Nephron progenitor cell (in vitro differentiated cells): ENCODE results near the gene VCAN.

ENCODE experiments used
- DNase-seq: peaks from one replicate; pipeline ENCODE4 v3.0.0; 2021
- H3K27ac Mint-ChIP-seq: 2 replicates; pipeline ENCODE4 v1.8.0; 2021; ENCODE audit warnings: mild to moderate bottlenecking, moderate library complexity, mixed read lengths
- H3K27me3 Mint-ChIP-seq: 2 replicates; pipeline ENCODE4 v1.8.0; 2021; ENCODE audit warnings: mild to moderate bottlenecking, low read depth, mixed read lengths; ENCODE audit not compliant: poor library complexity
- H3K36me3 Mint-ChIP-seq: 2 replicates; pipeline ENCODE4 v1.8.0; 2021; ENCODE audit warnings: low read depth, mixed read lengths
- H3K4me1 Mint-ChIP-seq: 2 replicates; pipeline ENCODE4 v1.8.0; 2021; ENCODE audit warnings: mixed read lengths
- H3K4me3 Mint-ChIP-seq: 2 replicates; pipeline ENCODE4 v1.8.0; 2021; ENCODE audit warnings: mild to moderate bottlenecking, moderate library complexity, mixed read lengths
- H3K9me3 Mint-ChIP-seq: 2 replicates; pipeline ENCODE4 v1.8.0; 2021; ENCODE audit warnings: mild to moderate bottlenecking, moderate library complexity, mixed read lengths
- CTCF ChIP-seq: fragments of 200-600 bp; sonication (generic); IDR thresholded peaks from 2 replicates; pipeline ENCODE4 v1.5.0; 2021; ENCODE audit warnings: antibody characterized with exemption

Gene VCAN

GRCh38 chr5:83469075-83469474 lies 2.5 kb upstream of the VCAN start:
- peaks cover 8% of the 10 kb centered on the region for H3K9me3 Mint-ChIP-seq
- H3K27ac Mint-ChIP-seq = no peak overlapping the region
- TF ChIP-seq CTCF = no peak
- H3K4me3 Mint-ChIP-seq = no peak overlapping the region
- H3K27me3 Mint-ChIP-seq = peaks cover 3% of the 10 kb centered on the region
- H3K4me1 Mint-ChIP-seq = peaks cover 51% of the 10 kb centered on the region
- DNase-seq = no peak
- peaks cover 1% of the 10 kb centered on the region for H3K36me3 Mint-ChIP-seq

GRCh38 chr5:83470526-83471404 lies 779 bp upstream of the VCAN start:
- Mint-ChIP-seq H3K27ac (peak overlapping the region; percentile 98), H3K4me3 (peak overlapping the region; percentile 94), H3K36me3 (no peaks in the 10 kb centered on the region), H3K9me3 (no peaks in the 10 kb centered on the region), H3K4me1 (peaks cover 58% of the 10 kb centered on the region), H3K27me3 (peaks cover 3% of the 10 kb centered on the region)
- DNase-seq = peak; percentile 46
- no peak for TF ChIP-seq CTCF

- no peak for TF ChIP-seq CTCF
- H3K9me3 Mint-ChIP-seq = no peaks in the 10 kb centered on the region
- peaks cover 10% of the 10 kb centered on the region for H3K36me3 Mint-ChIP-seq
- peak overlapping the region; percentile 89 for H3K27ac Mint-ChIP-seq
- peaks cover 67% of the 10 kb centered on the region for H3K4me1 Mint-ChIP-seq
- no peak for DNase-seq
- peaks cover 3% of the 10 kb centered on the region for H3K27me3 Mint-ChIP-seq
- peak overlapping the region; percentile 94 for H3K4me3 Mint-ChIP-seq
Measured at GRCh38 chr5:83472213-83472507, 616 bp downstream of the VCAN start.

- DNase-seq = peak; percentile 65
- peak overlapping the region; percentile 93 for H3K27ac Mint-ChIP-seq
Measured at GRCh38 chr5:83472508-83473345, 1.2 kb downstream of the VCAN start.

GRCh38 chr5:83473346-83474160 lies 2.0 kb downstream of the VCAN start:
- peak; percentile 92 for DNase-seq
- TF ChIP-seq CTCF = peak; percentile 81
- Mint-ChIP-seq H3K4me3 (peak overlapping the region; percentile 94), H3K4me1 (peaks cover 56% of the 10 kb centered on the region), H3K9me3 (no peaks in the 10 kb centered on the region), H3K36me3 (peaks cover 22% of the 10 kb centered on the region), H3K27me3 (peaks cover 3% of the 10 kb centered on the region), H3K27ac (peak overlapping the region; percentile 93)

More at GRCh38 chr5:83472508-83473345, 1.2 kb downstream of the VCAN start:
- TF ChIP-seq CTCF = no peak
- Mint-ChIP-seq H3K27me3 (peaks cover 3% of the 10 kb centered on the region), H3K4me1 (peaks cover 61% of the 10 kb centered on the region), H3K36me3 (peaks cover 15% of the 10 kb centered on the region), H3K4me3 (peak overlapping the region; percentile 94), H3K9me3 (no peaks in the 10 kb centered on the region)
